GM19239 (cell line): ENCODE results near the gene DNPH1.

Experiments
- DNase-seq: peaks from one replicate; pipeline ENCODE4 v3.0.0; 2011; ENCODE audit warnings: low spot score; ENCODE audit not compliant: insufficient read length
- FAIRE-seq: peaks from 2 replicates; lab custom pipeline; 2011; peaks lifted over from hg19 to GRCh38; lab: Jason Lieb, UNC

The DNPH1 gene

GRCh38 chr6:43264599-43265145 lies 35.4 kb upstream of the DNPH1 start:
- DNase-seq: no peak
- no peak for FAIRE-seq

GRCh38 chr6:43263314-43264178 lies 34.3 kb upstream of the DNPH1 start:
- DNase-seq (peak; percentile 94), FAIRE-seq (peak; percentile 70)

DNA sequence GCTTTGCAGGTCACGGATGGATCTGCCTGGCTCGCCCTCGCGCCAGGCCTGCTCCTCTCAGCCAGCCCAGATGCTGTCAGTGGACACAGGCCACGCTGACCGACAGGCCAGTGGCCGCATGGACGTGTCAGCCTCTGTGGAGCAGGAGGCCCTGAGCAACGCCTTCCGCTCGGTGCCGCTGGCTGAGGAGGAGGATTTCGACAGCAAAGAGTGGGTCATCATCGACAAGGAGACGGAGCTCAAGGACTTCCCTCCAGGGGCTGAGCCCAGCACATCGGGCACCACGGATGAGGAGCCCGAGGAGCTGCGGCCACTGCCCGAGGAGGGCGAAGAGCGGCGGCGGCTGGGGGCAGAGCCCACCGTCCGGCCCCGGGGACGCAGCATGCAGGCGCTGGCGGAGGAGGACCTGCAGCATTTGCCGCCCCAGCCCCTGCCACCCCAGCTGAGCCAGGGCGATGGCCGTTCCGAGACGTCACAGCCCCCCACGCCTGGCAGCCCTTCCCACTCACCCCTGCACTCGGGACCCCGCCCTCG lies 33.6 kb upstream of the DNPH1 start:
- DNase-seq (no peak), FAIRE-seq (no peak)

GRCh38 chr6:43262000-43262779 lies 32.9 kb upstream of the DNPH1 start:
- no peak for DNase-seq
- no peak for FAIRE-seq

GRCh38 chr6:43261198-43261597 lies 31.9 kb upstream of the DNPH1 start:
- DNase-seq: no peak
- FAIRE-seq: no peak

GRCh38 chr6:43260791-43261190 lies 31.5 kb upstream of the DNPH1 start:
- FAIRE-seq (no peak), DNase-seq (no peak)

DNA sequence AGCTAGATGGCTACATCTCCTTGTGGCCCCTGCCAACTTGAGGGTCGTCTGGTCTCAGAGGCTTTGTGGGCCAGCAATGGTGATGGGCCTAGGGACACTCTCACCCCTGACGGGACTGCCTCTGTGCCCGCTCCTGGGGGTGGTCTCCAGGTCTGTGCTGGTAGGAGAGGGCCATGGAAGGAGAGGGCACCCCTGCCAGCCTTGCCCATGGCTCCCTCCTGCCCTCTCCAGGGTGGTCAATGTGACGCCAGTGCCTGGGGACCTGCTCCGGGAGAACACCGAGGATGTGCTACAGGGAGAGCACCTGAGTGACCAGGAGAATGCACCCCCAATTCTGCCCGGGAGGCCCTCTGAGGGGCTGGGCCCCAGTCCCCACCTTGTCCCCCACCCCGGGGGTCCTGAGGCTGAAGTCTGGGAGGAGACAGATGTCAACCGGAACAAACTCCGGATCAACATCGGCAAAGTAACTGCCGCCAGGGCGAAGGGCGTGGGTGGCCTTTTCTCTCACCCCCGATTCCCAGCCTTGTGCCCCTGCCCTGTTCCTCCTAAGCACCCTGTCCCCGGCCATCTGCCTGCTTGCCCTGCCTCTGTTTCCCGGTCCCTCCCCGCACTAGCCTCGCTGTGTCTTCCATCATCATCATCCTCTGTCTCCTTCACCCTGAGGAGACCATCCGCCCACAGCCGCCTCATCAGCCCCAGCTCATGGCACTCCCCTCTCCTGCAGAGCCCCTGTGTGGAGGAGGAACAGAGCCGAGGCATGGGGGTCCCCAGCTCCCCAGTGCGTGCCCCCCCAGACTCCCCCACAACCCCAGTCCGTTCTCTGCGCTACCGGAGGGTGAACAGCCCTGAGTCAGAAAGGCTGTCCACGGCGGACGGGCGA lies 29.8 kb upstream of the DNPH1 start:
- no peak for FAIRE-seq
- no peak for DNase-seq

- DNase-seq: no peak
- FAIRE-seq: no peak
Measured at GRCh38 chr6:43258180-43258579, 28.9 kb upstream of the DNPH1 start.

DNA sequence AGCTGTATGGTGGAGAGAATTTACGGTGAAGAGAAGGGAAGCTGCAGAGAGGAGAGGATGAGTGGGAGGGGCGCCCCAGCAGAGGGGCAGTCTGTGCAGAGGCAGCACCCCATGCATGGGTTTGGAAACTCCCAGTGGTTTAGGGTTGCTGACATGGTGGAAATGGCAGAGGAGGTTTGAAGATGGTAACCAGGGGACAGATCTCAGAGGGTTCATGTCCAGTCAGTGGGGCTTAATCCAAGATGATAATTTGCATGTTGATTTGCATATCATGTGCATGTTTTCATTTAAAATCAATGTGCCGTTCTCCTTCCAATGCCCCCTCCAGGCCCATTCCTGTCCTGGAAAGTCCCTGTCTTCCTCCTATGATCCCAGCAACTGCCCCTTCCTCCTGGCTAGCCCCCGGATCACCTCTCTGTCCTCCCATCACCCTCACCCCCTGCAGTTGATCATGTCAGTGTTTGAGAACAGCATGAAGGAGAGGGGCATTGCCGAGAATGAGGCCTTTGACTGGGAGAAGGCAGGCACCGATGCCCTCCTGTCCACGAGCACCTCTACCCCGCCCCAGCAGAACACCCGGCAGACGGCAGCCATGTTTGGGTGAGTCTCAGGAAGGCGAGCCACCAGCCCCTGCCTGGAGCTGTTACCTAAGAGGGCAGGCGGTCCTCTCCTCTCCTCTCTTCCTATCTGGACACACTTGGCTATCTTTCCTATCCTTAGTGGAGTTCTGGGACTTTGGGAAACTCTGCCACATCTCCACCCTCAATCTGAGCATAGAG lies 28.3 kb upstream of the DNPH1 start:
- no peak for DNase-seq
- FAIRE-seq: no peak

DNA sequence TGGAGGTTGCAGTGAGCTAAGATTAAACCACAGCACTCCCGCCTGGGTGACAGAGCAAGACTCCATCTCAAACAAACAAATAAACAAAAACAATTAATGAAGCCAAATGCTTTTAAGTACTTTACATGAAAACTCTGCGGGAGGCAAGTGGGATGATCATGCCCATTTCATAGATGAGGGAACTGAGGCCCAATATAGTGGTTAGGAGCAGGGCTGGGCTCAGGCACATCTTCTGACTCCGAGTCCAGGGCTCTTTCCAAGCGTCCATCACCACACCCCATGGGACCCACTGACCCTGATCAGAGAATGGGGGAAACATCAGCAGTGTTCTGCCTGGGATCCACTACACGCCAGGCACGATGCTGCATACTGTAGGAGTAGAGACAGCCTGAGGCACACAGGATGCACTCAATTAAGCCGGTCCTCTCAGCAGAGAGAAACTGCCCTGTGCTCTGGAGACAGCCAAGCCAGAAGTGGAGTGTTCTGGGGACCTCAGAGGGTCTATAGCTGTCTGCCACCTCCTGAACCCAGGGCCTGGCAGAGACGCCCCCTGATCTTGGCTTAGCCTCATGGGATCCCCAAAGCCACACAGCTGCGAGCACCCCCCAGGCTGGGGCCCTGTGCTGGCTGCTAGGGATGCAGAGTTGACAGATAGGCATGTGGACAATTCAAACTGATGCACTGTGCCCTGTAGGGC lies 27.5 kb upstream of the DNPH1 start:
- no peak for DNase-seq
- FAIRE-seq: no peak

DNA sequence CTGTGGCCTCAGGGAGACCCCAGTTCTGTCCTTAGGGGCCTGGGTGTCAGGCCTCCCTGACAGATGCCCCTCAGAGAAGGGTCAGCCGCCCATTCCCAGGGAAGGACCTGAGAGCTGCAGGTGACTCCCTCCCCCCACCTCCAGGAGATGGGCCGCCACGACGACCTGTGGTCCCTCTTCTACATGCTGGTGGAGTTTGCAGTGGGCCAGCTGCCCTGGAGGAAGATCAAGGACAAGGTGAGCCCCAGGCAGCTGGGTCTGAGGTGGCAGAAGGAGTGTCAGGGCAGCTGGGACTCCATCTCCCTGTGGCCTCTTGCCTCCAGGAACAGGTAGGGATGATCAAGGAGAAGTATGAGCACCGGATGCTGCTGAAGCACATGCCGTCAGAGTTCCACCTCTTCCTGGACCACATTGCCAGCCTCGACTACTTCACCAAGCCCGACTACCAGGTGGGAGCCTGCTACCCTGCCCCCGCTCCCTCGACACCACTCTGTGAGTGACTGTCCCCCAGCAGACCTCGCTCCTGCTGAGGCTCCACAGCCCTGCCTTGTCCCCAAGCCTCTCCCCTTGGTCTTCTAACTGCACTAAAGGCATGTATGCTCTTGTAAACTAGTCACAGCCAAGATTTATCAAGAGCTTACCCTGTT lies 26.2 kb upstream of the DNPH1 start:
- FAIRE-seq: no peak

GRCh38 chr6:43254846-43255245 lies 25.6 kb upstream of the DNPH1 start:
- FAIRE-seq (no peak), DNase-seq (no peak)

More for the DNA sequence above, 26.2 kb upstream of the DNPH1 start:
- no peak for DNase-seq

DNA sequence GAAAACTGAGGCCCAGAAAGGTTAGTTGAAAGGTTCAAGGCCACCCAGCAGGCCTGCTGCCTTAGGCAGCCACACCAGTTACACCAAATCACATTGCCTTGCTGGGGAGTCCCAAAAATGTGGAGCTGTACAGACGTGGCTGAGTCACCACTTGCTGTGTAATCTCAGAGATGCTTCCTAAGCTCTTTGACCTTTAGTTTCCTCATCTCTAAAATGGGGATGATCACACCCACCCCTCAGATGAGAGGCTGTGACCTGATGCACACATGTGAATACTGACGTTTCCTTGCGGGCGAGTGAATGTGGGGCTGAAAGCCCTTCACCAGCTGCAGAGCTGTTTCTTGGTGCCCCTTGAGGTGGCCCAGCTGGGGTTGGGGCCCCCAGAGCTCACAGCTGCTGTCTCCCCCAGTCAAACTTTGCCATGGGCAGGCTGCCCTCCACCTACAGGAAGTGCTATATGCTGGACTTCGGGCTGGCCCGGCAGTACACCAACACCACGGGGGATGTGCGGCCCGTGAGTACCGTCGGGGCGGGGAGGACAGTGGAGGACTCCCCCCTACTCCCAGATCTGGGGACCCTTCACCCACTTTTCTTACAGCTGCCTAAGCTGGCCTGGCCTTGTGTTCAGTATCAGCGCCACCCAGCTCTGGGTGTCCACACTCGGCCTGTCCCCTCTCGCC lies 25.0 kb upstream of the DNPH1 start:
- no peak for FAIRE-seq
- DNase-seq: no peak

DNA sequence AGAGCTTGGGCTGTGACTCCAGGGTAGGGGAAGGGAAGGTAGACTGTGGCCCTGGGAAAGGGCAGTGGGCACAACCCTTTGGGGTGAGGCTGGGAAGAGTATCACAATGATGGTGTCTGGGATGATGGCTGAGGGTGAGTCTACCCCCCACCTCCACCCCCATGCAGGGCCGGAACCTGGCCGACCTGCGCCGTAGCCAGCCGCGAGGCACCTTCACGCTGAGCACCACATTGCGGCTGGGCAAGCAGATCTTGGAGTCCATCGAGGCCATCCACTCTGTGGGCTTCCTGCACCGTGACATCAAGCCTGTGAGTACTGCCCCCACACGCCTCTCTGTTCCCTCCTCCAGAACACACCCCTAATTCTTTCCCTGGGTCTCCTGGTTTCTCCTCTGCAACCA lies 24.1 kb upstream of the DNPH1 start:
- DNase-seq (no peak), FAIRE-seq (no peak)

GRCh38 chr6:43250992-43251373 lies 21.7 kb upstream of the DNPH1 start:
- DNase-seq: no peak
- peak; percentile 88 for FAIRE-seq

GRCh38 chr6:43248791-43249190 lies 19.5 kb upstream of the DNPH1 start:
- DNase-seq: no peak

DNA sequence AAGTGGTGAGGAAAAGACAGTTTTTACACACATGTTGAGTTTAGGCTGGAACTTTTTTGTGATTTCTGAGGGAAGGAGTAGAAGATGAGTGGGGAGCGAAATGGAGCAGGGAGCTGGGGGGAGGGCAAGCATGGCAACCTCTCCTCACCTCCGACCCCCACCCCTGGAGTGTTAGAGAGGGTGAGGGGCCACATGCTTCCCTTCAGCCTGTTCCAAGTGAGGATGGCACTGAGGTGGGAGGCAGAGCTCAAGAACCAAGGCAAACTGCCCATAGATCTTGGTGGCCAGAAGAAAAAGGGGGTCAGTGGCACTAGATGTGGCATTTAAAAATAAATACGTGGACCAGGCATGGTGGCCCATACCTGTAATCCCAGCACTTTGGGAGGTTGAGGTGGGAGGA lies 18.8 kb upstream of the DNPH1 start:
- FAIRE-seq: no peak

More at GRCh38 chr6:43248791-43249190, 19.5 kb upstream of the DNPH1 start:
- no peak for FAIRE-seq

More for the DNA sequence above, 18.8 kb upstream of the DNPH1 start:
- DNase-seq: no peak
